Fibroblast of mammary gland (primary cell): ENCODE data around the gene AXL.
A peak's percentile ranks its signal among the peaks of the same experiment; 100 is the strongest.

Experiments used
- DNase-seq: peaks from one replicate; pipeline ENCODE4 v3.0.0-alpha.2; 2010; ENCODE audit warnings: low read depth
- H3K4me3 ChIP-seq: 2 replicates; pipeline ENCODE4 v1.5.1; 2011; ENCODE audit warnings: low read depth, mild to moderate bottlenecking, low read length, moderate library complexity; ENCODE audit not compliant: control insufficient read depth
- CTCF ChIP-seq: conservative IDR thresholded peaks from 2 replicates; pipeline ENCODE4 v1.5.1; 2011; ENCODE audit warnings: low read depth, low read length, inconsistent platforms; ENCODE audit not compliant: control insufficient read depth, insufficient read depth

Gene AXL

GRCh38 chr19:41303954-41304353 is 84.9 kb downstream of the AXL start:
- DNase-seq: no peak
- no peak for TF ChIP-seq CTCF
- no peak overlapping the region for H3K4me3 ChIP-seq

- no peak for TF ChIP-seq CTCF
- H3K4me3 ChIP-seq: no peak overlapping the region
- DNase-seq: no peak
These were observed 85.9 kb downstream of the AXL start for GRCh38 chr19:41304706-41305483.

- no peak overlapping the region for H3K4me3 ChIP-seq
- no peak for DNase-seq
- no peak for TF ChIP-seq CTCF
These were observed 87.1 kb downstream of the AXL start for GRCh38 chr19:41305927-41306793.

- H3K4me3 ChIP-seq: no peak overlapping the region
- no peak for TF ChIP-seq CTCF
- no peak for DNase-seq
These were observed 88.3 kb downstream of the AXL start for GRCh38 chr19:41307090-41307875.

GRCh38 chr19:41307954-41308449 is 89.0 kb downstream of the AXL start:
- no peak for TF ChIP-seq CTCF
- no peak overlapping the region for H3K4me3 ChIP-seq

GRCh38 chr19:41308450-41309179 is 89.6 kb downstream of the AXL start:
- peak; percentile 99 for TF ChIP-seq CTCF
- peak; percentile 89 for DNase-seq

More at GRCh38 chr19:41307954-41308449, 89.0 kb downstream of the AXL start:
- DNase-seq: no peak

More at GRCh38 chr19:41308450-41309179, 89.6 kb downstream of the AXL start:
- no peak overlapping the region for H3K4me3 ChIP-seq
